ENCODE data around the gene CEP85. TPM values are rescaled to one million over a fixed set of nuclear protein-coding genes. Genes with fewer than 3 reads are reported as not detected.
A peak's percentile ranks its signal among the peaks of the same experiment; 100 is the strongest.

CEP85 gene
- total RNA-seq, 1 donor from 2014 or later: 10.2 TPM

DNA sequence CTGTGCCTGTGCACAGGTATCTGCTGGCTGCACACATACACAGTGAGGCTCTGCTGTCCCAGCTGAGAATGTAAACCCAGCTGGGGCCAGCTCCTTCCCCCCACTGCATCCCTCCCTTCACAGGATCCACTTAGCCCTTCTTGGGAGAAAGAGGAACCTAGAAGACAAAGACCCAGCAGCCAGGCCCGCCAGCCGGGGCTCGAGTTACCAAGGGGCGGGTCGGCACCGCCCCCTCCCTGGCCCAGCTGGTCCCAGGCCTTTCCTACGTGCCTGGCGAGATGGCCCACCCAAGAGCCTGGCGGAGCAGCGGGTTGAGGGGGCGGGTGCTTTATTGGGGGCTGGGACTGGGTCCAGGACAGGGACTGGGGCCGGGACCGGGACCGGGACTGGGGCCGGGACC lies 48.0 kb downstream of the CEP85 start:
- H3K4me1 ChIP-seq: peaks cover 91% of the 10 kb centered on the region
- intact Hi-C loops (cut with DNase I): no loop called here
- no peak overlapping the region for H3K27ac ChIP-seq
- no peaks in the 10 kb centered on the region for H3K9me3 ChIP-seq
- H3K27me3 ChIP-seq (ENCODE audit: low read depth): no peaks in the 10 kb centered on the region
- H3K36me3 ChIP-seq: peaks cover 27% of the 10 kb centered on the region
- ATAC-seq (no peak), DNase-seq (no peak)
- H3K4me3 ChIP-seq: peak overlapping the region; percentile 93
- TF ChIP-seq, protein P1, sequence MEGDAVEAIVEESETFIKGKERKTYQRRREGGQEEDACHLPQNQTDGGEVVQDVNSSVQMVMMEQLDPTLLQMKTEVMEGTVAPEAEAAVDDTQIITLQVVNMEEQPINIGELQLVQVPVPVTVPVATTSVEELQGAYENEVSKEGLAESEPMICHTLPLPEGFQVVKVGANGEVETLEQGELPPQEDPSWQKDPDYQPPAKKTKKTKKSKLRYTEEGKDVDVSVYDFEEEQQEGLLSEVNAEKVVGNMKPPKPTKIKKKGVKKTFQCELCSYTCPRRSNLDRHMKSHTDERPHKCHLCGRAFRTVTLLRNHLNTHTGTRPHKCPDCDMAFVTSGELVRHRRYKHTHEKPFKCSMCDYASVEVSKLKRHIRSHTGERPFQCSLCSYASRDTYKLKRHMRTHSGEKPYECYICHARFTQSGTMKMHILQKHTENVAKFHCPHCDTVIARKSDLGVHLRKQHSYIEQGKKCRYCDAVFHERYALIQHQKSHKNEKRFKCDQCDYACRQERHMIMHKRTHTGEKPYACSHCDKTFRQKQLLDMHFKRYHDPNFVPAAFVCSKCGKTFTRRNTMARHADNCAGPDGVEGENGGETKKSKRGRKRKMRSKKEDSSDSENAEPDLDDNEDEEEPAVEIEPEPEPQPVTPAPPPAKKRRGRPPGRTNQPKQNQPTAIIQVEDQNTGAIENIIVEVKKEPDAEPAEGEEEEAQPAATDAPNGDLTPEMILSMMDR (IDR thresholded peaks at IDR 0.05): no peak

DNA sequence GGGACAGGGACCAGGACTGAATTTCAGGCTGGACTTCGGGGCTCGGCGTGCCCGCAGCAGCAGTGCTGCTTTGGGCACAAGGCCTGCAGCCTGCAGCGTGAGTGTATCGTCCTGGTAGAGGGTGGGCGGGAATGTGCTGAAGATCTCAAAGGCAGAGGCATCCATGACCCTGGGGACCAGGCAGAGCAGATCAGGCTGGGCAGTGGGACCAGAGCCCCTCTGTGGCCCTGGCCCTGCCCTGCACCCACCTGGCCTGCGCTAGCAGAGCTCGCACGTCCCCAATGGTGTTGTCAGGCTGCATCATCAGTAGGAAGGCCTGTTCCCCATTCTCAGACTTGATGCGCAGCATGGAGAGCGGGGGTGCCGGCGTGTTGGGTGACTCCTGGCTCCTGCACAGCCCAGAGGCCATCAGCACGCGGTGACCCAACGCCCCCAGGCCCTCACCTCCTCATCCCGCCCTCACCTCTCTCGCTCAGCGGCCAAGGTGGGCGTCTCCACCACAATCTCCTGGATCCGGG lies 48.5 kb downstream of the CEP85 start:
- peaks cover 91% of the 10 kb centered on the region for H3K4me1 ChIP-seq
- H3K4me3 ChIP-seq: no peak overlapping the region
- no peaks in the 10 kb centered on the region for H3K27me3 ChIP-seq (ENCODE audit: low read depth)
- H3K27ac ChIP-seq: no peak overlapping the region
- ATAC-seq (no peak), DNase-seq (no peak)
- intact Hi-C loops (cut with DNase I): no loop called here
- no peaks in the 10 kb centered on the region for H3K9me3 ChIP-seq
- H3K36me3 ChIP-seq: peaks cover 23% of the 10 kb centered on the region
- TF ChIP-seq, protein P1 (IDR thresholded peaks at IDR 0.05): no peak

DNA sequence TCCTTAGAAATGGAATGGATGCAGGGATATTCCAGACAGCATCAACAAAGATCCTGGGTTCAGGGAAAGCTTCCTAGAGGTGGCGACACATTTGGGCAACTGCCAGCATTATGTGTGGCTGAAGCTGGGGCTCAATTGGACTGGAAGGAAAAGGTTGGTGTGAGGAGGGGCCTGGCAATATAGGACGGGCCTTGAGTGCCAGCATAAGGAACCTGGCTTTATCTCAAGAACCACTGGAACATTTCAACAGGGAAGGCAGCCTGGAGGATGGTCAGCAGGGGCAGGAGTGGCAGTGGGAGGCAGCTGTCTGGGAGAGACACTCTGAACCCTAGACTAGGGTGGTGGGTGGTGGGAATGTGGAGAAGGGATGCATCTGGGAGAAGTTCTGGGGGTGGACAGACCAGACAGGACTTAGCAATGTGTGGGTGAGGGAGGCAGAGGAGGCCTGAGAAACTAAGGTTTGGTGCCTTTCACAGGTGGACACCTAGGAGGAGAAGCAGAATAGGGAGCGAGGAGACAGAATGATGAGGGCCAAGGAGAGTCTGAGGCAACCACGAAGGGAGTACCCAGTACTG lies 49.4 kb downstream of the CEP85 start:
- H3K27me3 ChIP-seq (ENCODE audit: low read depth): no peaks in the 10 kb centered on the region
- peaks cover 91% of the 10 kb centered on the region for H3K4me1 ChIP-seq
- TF ChIP-seq, protein P1 (IDR thresholded peaks at IDR 0.05): no peak
- intact Hi-C loops (cut with DNase I): no loop called here
- H3K36me3 ChIP-seq: peaks cover 20% of the 10 kb centered on the region
- ATAC-seq (no peak), DNase-seq (no peak)
- H3K4me3 ChIP-seq: no peak overlapping the region
- H3K9me3 ChIP-seq: no peaks in the 10 kb centered on the region
- H3K27ac ChIP-seq: no peak overlapping the region

DNA sequence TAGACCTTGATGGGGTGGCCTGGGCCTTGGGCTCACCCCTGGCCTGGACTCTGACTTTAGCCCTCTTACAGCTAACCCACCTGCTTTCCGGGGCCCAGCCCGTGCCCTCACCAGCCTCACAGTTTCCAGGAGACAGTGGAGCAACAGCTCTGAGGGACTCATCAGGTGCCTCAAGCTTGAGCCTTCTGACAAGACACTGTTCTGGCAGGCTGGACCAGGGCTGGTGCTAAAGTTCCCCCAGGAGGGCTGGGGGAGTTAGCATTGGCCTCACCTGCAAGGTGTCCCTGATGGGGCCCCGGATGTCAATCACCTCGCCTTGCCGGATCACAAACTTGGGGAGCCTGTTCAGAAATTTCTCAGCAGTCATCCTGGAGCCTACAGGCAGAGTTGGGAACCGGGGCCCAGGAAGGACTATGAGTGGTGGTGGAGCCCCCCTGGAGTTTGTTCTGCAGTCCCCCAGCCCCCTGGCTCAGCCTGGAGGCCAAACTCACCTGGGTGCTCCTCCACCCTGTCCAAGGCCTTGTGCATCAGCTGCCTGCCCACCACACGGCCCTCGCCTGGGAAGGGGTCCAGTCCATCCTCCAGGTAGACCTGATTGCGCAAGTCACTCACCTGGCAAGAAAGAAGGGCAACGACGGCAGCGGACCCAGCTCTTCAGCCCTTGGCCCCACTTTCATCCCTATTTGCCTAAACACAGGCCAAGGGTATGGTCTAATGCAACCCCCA lies 50.0 kb downstream of the CEP85 start:
- no peak overlapping the region for H3K4me3 ChIP-seq

DNA sequence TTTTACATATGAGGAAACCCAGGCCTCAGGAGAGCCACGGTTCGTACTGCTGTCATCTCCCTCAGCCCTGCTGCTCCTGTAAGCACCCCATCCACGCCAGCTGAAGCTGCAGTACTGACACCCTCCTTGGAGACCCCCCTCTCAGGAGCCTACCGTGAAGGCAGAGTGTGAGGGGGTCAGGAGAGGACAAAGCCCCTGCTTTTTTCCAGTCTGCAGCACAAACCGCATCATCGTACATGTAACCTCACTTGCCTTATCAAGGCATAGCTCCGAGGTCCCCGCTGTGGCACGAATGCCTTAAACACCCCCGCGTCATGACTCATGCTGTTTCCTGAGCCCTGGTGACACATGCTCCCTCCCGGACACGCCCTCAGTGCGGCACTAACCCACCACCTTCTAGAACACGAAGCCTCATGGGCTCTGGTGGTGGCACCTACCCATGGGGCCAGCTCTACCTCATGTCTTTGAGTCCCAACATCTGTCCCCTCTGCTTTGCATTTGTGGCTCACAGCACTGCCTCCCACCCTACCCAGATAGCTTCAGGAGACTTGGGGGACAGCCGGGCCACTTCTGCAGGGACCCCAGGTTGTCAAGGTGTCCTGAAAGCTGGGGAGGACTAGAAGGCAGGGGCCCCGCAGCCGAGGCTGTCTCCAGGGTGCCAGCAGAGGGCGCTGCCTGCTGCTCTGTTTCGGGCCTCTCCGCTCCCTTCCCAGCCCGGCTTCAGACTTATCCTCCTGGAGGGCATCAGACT lies 50.8 kb downstream of the CEP85 start:
- H3K36me3 ChIP-seq: peaks cover 20% of the 10 kb centered on the region
- intact Hi-C loops (cut with DNase I): no loop called here
- no peak overlapping the region for H3K4me3 ChIP-seq
- TF ChIP-seq, protein P1 (IDR thresholded peaks at IDR 0.05): peak; percentile 77
- DNase-seq: peak; percentile 85
- H3K27me3 ChIP-seq (ENCODE audit: low read depth): no peaks in the 10 kb centered on the region
- H3K9me3 ChIP-seq: no peaks in the 10 kb centered on the region
- peaks cover 93% of the 10 kb centered on the region for H3K4me1 ChIP-seq
- peak; percentile 45 to 46 for ATAC-seq
- peak overlapping the region; percentile 60 for H3K27ac ChIP-seq

More for the DNA sequence above, 50.0 kb downstream of the CEP85 start:
- intact Hi-C loops (cut with DNase I): no loop called here
- no peaks in the 10 kb centered on the region for H3K9me3 ChIP-seq
- H3K4me1 ChIP-seq: peaks cover 91% of the 10 kb centered on the region
- TF ChIP-seq, protein P1 (IDR thresholded peaks at IDR 0.05): no peak
- H3K27ac ChIP-seq: peak overlapping the region; percentile 60
- DNase-seq (no peak), ATAC-seq (no peak)
- peaks cover 20% of the 10 kb centered on the region for H3K36me3 ChIP-seq
- no peaks in the 10 kb centered on the region for H3K27me3 ChIP-seq (ENCODE audit: low read depth)

All from lower lobe of right lung (tissue), 2 donors.